SKM-1 (cell line): Measurements from ENCODE around the gene NUP85.
"Not testable (repeated sequence)": the region's sequence is repeated elsewhere in the genome, so short reads cannot be mapped to it uniquely, and the experiment has no call there.

Experiments used
- DNase-seq: peaks from one replicate; lab custom pipeline; 2025; ENCODE audit not compliant: unreplicated experiment; lab: John Stamatoyannopoulos, UW

The NUP85 gene

DNA sequence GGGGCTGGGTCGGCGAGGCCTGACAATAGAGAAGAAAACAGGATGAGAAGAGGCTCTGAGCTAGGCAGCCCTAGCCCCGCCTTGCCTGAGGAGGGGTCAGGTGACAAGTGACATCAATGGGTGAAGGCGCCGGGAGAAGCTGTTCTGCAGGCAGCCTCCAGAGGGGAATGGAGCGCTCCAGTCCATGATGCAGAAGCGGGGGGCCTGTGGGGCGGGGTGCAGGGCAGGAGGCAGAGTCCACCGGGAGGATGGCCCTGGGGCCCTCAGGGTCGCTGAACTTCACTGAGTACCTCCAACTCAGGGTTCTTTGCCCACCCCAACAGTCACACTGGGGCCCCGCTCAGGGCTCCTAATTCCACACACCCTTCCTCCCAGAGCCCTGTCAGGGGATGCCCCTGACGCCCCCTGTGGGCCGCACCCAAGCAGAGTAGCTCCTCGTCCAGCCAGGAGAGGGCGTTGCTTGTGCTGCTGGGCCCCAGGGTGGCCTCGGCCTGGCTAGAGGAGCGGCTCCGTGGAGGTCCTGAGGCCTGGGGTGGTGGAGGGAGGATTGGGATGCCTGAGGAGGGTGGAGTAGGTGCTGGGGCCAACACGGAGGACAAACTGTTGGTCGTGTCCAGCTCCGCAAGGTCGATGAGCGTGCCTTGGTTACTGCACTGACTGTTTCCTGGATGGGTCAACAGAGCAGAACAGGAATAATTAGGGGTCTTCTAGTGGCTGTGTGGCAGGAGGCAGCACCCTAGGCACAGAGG is 35.1 kb downstream of the NUP85 start:
- peak; percentile 19 for DNase-seq

DNA sequence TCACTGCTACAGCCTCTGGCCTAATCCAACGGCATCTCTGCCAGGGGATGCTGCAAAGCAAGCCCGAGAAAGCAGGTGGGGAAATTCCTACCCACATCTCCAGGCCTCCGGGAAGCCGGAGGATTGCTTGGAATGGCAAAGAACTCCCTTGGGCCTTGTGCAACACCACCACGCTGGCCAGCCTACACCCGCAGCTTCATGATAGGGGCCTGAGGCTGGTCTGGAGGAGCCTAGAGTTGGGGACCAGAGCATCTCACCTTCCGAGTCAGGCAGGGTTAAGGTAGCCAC is 35.6 kb downstream of the NUP85 start:
- no peak for DNase-seq

DNA sequence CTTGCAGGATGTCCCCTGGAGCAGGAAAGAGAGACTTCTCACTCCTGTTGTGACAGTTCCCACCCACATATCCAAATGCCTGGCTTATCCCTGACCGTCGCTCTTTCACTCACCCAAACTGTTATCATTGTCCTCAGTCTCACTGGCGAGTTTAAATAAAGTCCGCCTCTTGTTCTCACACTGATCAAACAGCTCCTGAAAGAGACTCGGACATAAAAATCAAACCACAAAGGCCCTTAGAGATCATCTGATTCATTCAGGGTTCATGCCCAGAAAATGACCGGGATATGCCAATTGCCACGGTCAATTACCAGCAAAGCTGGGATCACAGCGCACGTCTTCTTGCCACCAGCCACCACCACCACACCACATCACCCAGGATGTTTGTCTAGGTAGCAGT is 36.0 kb downstream of the NUP85 start:
- no peak for DNase-seq

GRCh38 chr17:75241996-75242460 is 36.5 kb downstream of the NUP85 start:
- no peak for DNase-seq

- DNase-seq = no peak
These were observed 37.1 kb downstream of the NUP85 start for GRCh38 chr17:75242461-75243042.

GRCh38 chr17:75244133-75244866 is 38.8 kb downstream of the NUP85 start:
- DNase-seq = peak; percentile 50

DNA sequence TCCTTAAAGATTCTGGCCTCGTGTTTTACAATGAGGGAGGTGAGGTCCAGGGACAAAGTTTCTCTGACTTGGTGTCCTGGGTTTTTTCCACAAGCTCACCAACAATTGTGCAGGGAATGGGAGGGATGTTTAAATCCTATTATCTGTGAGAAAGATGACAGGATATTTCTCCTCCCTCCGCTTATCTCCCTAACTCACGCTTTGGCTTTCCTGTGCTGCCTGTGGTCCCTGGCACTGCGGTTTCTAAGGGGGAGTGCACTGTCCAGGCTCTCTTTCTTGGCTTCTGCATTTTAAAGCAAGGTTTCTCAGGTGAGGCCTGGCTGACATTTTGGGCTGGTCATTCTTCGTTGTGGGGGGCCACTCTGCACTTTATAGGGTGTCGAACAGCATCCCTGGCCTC is 39.5 kb downstream of the NUP85 start:
- no peak for DNase-seq

DNA sequence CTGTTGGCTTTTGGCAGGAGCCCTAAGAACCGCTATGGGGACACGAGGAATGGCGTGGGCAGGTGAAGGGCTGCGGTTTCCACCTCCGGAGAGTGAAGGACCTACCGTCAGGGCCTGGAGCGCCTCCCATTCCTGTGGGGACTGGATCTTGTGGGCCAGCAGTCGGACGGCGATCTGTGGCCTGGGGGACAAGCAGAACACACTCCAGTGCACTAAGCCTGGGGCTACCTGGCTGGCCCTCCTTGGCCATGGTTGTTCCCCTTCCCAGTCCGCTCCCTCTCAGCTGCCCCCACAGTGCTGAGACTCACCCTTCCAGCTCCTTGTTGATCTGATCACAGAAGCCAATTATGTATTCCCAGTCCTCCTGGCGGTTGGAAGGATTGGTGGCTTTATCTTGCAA is 40.9 kb downstream of the NUP85 start:
- DNase-seq = no peak

DNA sequence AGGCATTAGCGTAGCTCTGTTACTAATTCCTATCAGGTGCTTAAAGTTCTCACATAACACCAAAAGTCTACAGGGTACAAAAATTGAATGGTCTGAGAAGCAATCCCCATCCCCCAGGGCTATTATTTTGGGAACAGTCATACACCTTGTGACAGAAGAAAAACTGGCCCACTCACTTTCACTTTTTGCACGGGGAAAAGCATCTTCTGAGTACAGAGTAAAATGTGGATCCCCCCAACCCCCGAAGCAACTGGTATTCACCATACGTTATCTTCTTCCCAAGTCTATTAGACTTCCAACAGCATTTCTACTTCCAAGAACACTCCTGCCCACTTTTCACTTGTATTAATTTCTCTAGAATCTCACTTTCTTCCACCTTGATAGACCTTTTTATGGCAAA is 44.1 kb downstream of the NUP85 start:
- no peak for DNase-seq

GRCh38 chr17:75250009-75250471 is 44.6 kb downstream of the NUP85 start:
- DNase-seq = no peak

DNA sequence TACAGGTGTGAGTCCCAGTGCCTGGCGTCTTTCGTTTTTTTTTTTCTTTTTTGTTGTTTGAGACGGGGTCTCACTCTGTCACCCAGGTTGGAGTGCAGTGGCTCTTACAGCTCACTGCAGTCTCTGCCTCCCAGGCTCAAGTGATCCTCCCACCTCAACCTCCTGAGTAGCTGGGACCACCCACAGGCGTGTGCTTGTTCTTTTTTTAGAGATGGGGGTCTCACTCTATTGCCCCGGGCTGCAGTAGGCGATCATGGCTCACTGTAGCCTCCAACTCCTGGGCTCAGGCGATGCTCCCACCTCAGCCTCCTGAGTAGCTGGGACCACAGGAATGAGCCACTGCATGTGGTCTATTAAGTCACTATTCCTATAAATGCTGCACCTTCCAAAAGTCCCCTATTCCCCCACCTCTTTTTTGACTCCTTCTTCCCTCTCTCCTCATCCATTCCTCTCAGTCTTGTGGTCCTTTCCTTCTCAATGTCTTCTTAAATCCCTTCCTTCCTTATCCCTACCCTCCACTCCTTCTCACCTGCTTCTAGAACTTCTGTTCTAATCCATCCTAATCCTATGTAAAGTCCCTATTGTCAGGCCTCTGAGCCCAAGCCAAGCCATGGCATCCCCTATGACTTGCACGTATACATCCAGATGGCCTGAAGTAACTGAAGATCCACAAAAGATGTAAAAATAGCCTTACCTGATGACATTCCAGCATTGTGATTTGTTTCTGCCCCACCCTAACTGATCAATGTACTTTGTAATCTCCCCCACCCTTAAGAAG is 46.7 kb downstream of the NUP85 start:
- no peak for DNase-seq

DNA sequence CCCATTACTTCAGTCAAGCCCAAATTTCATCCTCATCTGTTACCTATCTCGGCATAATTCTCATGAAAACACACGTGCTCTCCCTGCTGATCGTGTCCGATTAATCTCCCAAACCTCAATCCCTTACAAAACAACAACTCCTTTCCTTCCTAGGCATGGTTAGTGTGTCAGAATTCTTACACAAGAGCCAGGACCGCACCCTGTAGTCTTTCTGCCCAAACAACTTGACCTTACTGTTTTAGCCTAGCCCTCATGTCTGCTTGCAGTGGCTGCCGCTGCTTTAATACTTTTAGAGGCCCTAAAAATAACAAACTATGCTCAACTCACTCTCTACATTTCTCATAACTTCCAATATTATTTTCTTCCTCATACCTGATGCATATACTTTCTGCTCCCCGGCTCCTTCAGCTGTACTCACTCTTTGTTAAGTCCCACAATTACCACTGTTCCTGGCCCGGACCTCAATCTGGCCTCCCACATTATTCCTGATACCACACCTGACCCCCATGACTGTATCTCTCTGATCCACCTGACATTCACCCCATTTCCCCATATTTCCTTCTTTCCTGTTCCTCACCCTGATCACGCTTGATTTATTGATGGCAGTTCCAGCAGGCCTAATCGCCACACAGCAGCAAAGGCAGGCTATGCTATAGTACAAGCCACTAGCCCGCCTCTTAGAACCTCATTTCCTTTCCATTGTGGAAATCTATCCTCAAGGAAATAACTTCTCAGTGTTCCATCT is 50.6 kb downstream of the NUP85 start:
- not testable (repeated sequence) for DNase-seq

DNA sequence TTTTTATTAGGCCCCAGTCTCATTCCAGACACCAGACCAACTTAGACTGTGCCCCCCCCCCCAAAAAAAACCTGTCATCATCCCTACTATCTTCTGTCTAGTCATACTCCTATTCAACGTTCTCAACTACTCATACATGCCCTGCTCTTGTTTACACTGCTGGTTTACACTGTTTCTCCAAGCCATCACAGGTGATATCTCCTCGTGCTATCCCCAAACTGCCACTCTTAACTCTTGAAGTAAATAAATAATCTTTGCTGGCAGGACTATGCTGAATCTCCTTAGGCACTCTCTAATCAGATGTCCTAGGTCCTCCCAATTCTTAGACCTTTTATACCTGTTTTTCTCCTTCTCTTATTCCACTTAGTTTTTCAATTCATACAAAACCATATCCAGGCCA is 51.7 kb downstream of the NUP85 start:
- not testable (repeated sequence) for DNase-seq

DNA sequence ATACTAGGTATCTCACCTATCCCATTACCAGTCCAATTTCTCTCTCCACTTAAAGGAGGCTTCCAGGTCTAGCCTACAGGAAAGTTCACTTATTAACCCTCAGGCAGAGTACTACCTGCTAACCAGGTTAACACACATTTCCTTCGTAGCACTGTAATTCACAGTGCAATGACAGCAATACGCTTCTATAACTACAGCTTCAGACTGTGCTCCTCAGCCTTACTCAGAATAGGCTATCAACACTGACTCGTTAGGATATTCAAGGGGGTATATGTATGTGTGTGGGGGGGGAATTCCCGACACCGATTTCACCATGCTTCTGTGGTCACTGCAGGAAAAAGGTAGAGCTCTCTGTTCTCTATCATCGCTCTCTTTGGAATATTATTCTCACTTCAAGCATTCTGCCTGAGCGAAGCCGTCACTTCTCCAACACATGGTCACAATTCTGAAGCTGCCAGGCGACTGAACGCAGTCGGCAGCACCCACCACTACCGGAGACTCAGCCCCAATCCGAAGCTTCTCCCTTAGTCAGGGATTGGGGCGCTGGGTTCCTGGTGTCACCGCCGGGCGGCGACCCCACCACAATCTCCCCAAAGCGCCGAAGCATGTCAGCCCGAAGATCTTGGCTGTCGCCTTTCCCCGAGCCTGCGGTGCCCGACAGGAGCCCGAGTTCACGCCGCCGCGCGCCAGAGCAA is 55.3 kb downstream of the NUP85 start:
- DNase-seq = no peak

GRCh38 chr17:75261336-75262111 is 56.0 kb downstream of the NUP85 start, which contains the start of the genes GGA3 and MRPS7:
TSS of gene GGA3 (minus strand) at chr17:75261606. CDS start at chr17:75261587, 19 bp downstream.
TSS of gene MRPS7 (plus strand) at chr17:75261879. CDS start at chr17:75261901, 22 bp downstream.
- peak; percentile 85 for DNase-seq

- no peak for DNase-seq
These were observed 56.7 kb downstream of the NUP85 start for GRCh38 chr17:75262112-75262606.

DNA sequence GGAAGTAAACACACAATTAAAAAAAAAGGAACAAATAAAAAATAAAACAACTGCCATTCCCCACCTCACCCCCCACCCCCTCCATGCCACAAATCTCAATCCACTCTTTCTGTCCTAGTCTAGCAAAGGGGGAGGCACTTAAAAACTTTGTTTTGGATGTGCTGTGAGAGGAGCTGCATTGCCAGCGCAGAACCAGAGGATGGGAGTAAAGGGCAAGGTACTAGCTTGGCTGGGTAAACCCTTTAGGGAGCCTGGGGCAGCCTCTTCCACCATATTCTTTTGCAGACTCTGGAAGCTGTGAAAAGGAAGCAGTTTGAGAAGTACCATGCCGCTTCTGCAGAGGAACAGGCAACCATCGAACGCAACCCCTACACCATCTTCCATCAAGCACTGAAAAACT is 57.6 kb downstream of the NUP85 start:
- DNase-seq = no peak

DNA sequence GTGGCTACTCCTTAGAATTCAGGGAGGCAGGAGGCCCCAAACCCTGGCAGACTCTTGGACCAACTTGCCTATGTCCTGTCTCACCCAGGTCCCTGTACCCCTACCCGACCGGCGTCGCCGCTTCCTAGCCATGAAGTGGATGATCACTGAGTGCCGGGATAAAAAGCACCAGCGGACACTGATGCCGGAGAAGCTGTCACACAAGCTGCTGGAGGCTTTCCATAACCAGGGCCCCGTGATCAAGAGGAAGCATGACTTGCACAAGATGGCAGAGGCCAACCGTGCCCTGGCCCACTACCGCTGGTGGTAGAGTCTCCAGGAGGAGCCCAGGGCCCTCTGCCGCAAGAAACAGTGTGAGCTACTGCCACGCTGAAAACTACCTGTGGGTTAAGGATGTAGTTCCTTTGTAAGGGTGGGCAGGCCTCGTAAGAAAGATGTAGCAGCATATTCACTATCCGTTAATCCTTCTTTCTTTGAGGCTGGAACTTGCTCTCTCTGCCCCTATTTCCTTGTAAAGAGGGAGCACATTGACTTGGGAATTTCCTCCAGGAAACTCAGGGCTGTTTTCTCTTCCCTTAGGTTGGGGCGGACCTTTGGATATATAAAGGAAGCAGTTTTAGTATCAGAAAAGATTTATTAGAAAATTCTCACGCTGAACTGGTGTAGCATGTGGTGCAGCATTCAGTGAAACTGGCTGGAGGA is 60.3 kb downstream of the NUP85 start:
- DNase-seq = no peak
